Measurements from ENCODE around the gene PLCXD3. TPM values are rescaled to one million over a fixed set of nuclear protein-coding genes. Genes with fewer than 3 reads are reported as not detected.
A peak's percentile ranks its signal among the peaks of the same experiment; 100 is the strongest.

Gene PLCXD3
- total RNA-seq, 1 donor from 2014 or later = not detected

DNA sequence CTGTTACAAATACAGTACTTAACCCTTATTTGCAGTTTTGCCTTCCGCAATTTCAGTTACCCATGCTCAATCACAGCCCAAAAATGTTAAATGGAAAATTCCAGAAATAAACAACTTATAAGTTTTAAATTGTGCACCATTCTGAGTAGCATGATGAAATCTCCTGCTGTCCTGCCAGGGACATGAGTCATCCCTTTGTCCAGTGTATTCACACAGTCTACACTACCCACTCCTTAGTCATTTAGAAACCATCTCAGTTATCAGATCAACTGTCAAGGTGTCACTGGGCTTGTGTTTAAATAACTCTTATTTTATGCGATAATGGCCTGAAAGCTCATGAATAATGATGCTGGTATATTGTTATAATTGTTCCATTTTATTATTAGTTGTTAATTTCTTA, 95.8 kb downstream of the PLCXD3 start:
- no peaks in the 10 kb centered on the region for H3K36me3 Mint-ChIP-seq (ENCODE audit: low read depth)
- peaks cover 9% of the 10 kb centered on the region for H3K27me3 Mint-ChIP-seq (ENCODE audit: low read depth)
- H3K4me1 Mint-ChIP-seq (ENCODE audit: low read depth) = peaks cover 6% of the 10 kb centered on the region
- DNase-seq (ENCODE audit: low spot score) = no peak
- H3K9me3 Mint-ChIP-seq (ENCODE audit: low read depth) = no peaks in the 10 kb centered on the region
- no peak overlapping the region for H3K4me3 Mint-ChIP-seq (ENCODE audit: unreplicated experiment)
- no peak overlapping the region for H3K27ac Mint-ChIP-seq (ENCODE audit: unreplicated experiment)
- TF ChIP-seq, protein P1, sequence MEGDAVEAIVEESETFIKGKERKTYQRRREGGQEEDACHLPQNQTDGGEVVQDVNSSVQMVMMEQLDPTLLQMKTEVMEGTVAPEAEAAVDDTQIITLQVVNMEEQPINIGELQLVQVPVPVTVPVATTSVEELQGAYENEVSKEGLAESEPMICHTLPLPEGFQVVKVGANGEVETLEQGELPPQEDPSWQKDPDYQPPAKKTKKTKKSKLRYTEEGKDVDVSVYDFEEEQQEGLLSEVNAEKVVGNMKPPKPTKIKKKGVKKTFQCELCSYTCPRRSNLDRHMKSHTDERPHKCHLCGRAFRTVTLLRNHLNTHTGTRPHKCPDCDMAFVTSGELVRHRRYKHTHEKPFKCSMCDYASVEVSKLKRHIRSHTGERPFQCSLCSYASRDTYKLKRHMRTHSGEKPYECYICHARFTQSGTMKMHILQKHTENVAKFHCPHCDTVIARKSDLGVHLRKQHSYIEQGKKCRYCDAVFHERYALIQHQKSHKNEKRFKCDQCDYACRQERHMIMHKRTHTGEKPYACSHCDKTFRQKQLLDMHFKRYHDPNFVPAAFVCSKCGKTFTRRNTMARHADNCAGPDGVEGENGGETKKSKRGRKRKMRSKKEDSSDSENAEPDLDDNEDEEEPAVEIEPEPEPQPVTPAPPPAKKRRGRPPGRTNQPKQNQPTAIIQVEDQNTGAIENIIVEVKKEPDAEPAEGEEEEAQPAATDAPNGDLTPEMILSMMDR (IDR thresholded peaks at IDR 0.05) = no peak

DNA sequence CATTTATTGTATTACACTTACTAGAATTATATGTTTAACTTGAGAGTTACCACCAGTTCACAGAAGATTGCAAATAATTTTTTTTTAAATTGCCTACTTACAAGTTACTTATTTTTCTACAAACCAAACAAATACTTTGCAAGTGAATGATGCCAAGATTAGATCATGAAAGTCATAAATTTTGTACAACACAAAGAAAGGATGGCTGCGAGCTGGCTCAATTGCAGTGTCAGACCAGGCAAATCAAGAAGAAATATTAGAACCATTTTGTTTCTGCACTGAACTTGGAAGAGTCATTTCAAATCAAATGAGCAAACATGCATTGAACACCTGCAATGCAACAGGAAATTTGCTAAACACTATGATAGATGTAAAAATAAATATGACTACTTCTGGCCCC, 97.3 kb downstream of the PLCXD3 start:
- H3K9me3 Mint-ChIP-seq (ENCODE audit: low read depth) = no peaks in the 10 kb centered on the region
- DNase-seq (ENCODE audit: low spot score) = no peak
- peaks cover 7% of the 10 kb centered on the region for H3K27me3 Mint-ChIP-seq (ENCODE audit: low read depth)
- no peak overlapping the region for H3K4me3 Mint-ChIP-seq (ENCODE audit: unreplicated experiment)
- TF ChIP-seq, protein P1 (IDR thresholded peaks at IDR 0.05) = no peak
- H3K36me3 Mint-ChIP-seq (ENCODE audit: low read depth) = no peaks in the 10 kb centered on the region
- H3K4me1 Mint-ChIP-seq (ENCODE audit: low read depth) = peaks cover 6% of the 10 kb centered on the region
- no peak overlapping the region for H3K27ac Mint-ChIP-seq (ENCODE audit: unreplicated experiment)

DNA sequence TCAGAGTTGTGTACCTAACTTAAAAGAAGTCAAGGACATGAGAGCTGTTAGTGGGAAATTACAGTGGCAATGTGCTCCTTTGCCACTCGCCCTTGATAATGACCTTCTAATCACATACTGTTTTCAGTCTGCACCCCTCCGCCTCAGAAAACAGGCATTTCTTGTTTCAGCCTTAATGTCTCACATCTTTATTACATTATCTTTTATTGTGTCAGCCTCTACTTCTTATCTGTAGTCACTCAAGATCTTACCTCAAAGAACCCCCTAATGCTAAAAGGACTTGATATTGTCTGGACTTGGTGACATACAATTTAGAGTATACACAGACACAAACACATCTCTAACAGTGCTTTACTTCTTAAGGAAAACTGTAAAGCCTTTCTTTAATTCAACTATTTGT, 97.9 kb downstream of the PLCXD3 start:
- H3K36me3 Mint-ChIP-seq (ENCODE audit: low read depth) = no peaks in the 10 kb centered on the region
- peaks cover 6% of the 10 kb centered on the region for H3K4me1 Mint-ChIP-seq (ENCODE audit: low read depth)
- H3K9me3 Mint-ChIP-seq (ENCODE audit: low read depth) = no peaks in the 10 kb centered on the region
- no peak overlapping the region for H3K4me3 Mint-ChIP-seq (ENCODE audit: unreplicated experiment)
- no peak overlapping the region for H3K27ac Mint-ChIP-seq (ENCODE audit: unreplicated experiment)
- H3K27me3 Mint-ChIP-seq (ENCODE audit: low read depth) = peaks cover 5% of the 10 kb centered on the region
- no peak for DNase-seq (ENCODE audit: low spot score)
- TF ChIP-seq, protein P1 (IDR thresholded peaks at IDR 0.05) = no peak

DNA sequence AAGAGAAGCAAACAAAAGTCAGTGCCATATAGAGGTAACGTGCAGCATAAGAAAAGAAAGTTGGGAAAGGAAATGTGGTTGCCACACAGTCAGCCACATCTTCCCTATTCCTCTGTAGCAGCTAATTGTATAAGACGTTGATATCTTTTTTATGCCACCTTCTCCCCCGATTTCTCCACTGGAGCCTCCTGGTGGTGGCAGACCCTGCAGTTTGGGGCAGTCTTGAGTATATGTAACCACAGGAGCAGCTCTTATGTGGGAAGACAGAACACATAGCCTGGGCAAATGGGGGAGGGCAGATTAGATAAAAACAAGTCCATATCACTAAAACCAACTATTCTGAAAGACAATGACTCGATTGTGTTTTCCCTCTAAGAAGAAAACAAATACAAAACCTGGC, 99.7 kb downstream of the PLCXD3 start:
- DNase-seq (ENCODE audit: low spot score) = no peak
- Mint-ChIP-seq H3K4me3 (ENCODE audit: unreplicated experiment) (no peak overlapping the region), H3K4me1 (ENCODE audit: low read depth) (peaks cover 6% of the 10 kb centered on the region), H3K27ac (ENCODE audit: unreplicated experiment) (no peak overlapping the region), H3K9me3 (ENCODE audit: low read depth) (no peaks in the 10 kb centered on the region), H3K36me3 (ENCODE audit: low read depth) (no peaks in the 10 kb centered on the region), H3K27me3 (ENCODE audit: low read depth) (peaks cover 1% of the 10 kb centered on the region)
- TF ChIP-seq, protein P1 (IDR thresholded peaks at IDR 0.05) = peak; percentile 9

DNA sequence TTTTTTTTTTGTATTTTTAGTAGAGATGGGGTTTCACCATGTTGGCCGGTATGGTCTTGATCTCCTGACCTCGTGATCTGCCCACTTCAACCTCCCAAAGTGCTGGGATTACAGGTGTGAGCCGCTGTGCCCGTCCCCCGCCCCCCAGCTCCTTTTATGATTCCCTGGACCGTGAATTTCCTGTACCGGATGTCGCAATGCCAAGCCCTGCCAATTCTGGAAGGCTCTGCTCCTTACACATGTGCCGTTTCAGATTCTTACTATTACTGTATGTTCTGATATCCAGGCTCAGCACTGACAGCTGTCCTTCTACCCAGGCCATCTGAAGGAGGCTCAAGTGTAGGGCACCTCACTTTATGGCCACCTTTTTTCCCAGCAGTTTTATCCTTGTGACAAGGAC, 100.1 kb downstream of the PLCXD3 start:
- Mint-ChIP-seq H3K36me3 (ENCODE audit: low read depth) (no peaks in the 10 kb centered on the region), H3K27ac (ENCODE audit: unreplicated experiment) (no peak overlapping the region), H3K27me3 (ENCODE audit: low read depth) (peaks cover 2% of the 10 kb centered on the region), H3K4me3 (ENCODE audit: unreplicated experiment) (no peak overlapping the region), H3K9me3 (ENCODE audit: low read depth) (no peaks in the 10 kb centered on the region), H3K4me1 (ENCODE audit: low read depth) (peaks cover 6% of the 10 kb centered on the region)
- no peak for DNase-seq (ENCODE audit: low spot score)
- TF ChIP-seq, protein P1 (IDR thresholded peaks at IDR 0.05) = no peak
